Nucleus accumbens (tissue), 56 donors: Measurements from ENCODE around the gene TMEM270.
"Not testable (repeated sequence)": the region's sequence is repeated elsewhere in the genome, so short reads cannot be mapped to it uniquely, and the experiment has no call there.

Source experiments
- DNase-seq, 56 donors: peaks; one replicate each; lab custom pipeline; 2025; lab: John Stamatoyannopoulos, UW

The TMEM270 gene

GRCh38 chr7:73860859-73861258 lies at the start of gene TMEM270:
TSS of gene TMEM270 (plus strand) at chr7:73861159. CDS start at chr7:73861195, 36 bp downstream.
- no peak for DNase-seq

GRCh38 chr7:73811760-73812168 lies 49.2 kb upstream of the TMEM270 start:
- peak in 9 of 56 donors; percentile 1 to 34 (median 5) for DNase-seq

- DNase-seq = no peak
Observed at GRCh38 chr7:73812996-73813395, 48.0 kb upstream of the TMEM270 start.

GRCh38 chr7:73815436-73815835 lies 45.5 kb upstream of the TMEM270 start:
- no peak for DNase-seq

- DNase-seq = no peak
Observed at GRCh38 chr7:73817121-73817520, 43.8 kb upstream of the TMEM270 start.

- DNase-seq = no peak
Observed at GRCh38 chr7:73820013-73820412, 40.9 kb upstream of the TMEM270 start.

GRCh38 chr7:73821597-73822285 lies 39.2 kb upstream of the TMEM270 start:
- not testable (repeated sequence) for DNase-seq

- no peak for DNase-seq
Observed at GRCh38 chr7:73822319-73823173, 38.4 kb upstream of the TMEM270 start.

- no peak for DNase-seq
Observed at GRCh38 chr7:73823257-73823656, 37.7 kb upstream of the TMEM270 start.

- DNase-seq = no peak
Observed at GRCh38 chr7:73823873-73824592, 36.9 kb upstream of the TMEM270 start.

- DNase-seq = no peak
Observed at GRCh38 chr7:73824986-73825385, 36.0 kb upstream of the TMEM270 start.

- peak in 2 of 56 donors; percentile 15 to 25 for DNase-seq
Observed at GRCh38 chr7:73827567-73828106, 33.3 kb upstream of the TMEM270 start.

- no peak for DNase-seq
Observed at GRCh38 chr7:73828107-73828803, 32.7 kb upstream of the TMEM270 start.

- no peak for DNase-seq
Observed at GRCh38 chr7:73828972-73829371, 32.0 kb upstream of the TMEM270 start.

- DNase-seq = no peak
Observed at GRCh38 chr7:73829505-73829904, 31.5 kb upstream of the TMEM270 start.

GRCh38 chr7:73829921-73830680 lies 30.9 kb upstream of the TMEM270 start:
- DNase-seq = no peak

- no peak for DNase-seq
Observed at GRCh38 chr7:73830681-73831583, 30.0 kb upstream of the TMEM270 start, which contains the start of gene CLDN4. TSS of gene CLDN4 (plus strand) at chr7:73830996. CDS start at chr7:73831202, 206 bp downstream.

GRCh38 chr7:73831584-73831833 lies 29.4 kb upstream of the TMEM270 start:
- DNase-seq = no peak
